Erythroblast (primary cell): ENCODE measurements around the gene ACKR3.

Experiments used
- DNase-seq, 2 experiments: peaks; one replicate each; lab custom pipeline; 2025; lab: John Stamatoyannopoulos, UW
- GATA1 ChIP-seq: IDR thresholded peaks from 2 replicates; pipeline ENCODE4 v1.6.1; 2011; ENCODE audit warnings: low read depth, mild to moderate bottlenecking, control low read depth, low read length, moderate library complexity
- POLR2A ChIP-seq: IDR thresholded peaks from 2 replicates; pipeline ENCODE4 v1.6.1; 2011; ENCODE audit warnings: mild to moderate bottlenecking, low read length

The ACKR3 gene

DNA sequence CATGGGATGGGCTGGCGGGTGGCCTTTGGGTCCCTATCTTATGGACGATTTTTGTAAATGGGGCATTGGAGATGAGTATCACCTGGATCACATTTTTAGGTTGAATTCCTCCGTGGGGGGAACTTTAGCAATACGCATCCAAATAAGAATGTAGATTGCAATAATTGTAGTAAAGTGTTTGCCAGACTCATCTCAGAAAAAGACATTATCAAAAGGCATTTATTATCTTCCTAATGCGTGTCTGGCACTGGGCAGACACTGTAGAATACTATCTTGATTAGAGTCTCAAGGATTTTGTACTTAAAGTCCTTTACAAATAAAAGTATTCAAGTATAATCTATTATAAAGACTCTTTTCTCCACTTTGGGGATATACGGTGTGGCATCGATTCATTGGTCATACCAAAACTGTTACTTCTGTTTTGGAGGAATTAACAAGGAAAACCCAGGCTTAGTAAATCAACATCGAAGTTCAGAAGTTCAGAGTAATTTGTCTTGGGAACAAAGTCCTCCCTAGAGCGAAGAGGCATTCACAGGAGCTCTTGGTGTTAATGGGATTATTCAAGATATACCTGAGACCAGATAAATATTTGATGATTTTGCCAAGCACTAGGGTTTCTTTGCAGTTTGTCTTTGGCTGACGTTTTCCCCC lies 578 bp upstream of the ACKR3 start:
- TF ChIP-seq GATA1 (no peak), POLR2A (no peak)
- no peak for DNase-seq

DNA sequence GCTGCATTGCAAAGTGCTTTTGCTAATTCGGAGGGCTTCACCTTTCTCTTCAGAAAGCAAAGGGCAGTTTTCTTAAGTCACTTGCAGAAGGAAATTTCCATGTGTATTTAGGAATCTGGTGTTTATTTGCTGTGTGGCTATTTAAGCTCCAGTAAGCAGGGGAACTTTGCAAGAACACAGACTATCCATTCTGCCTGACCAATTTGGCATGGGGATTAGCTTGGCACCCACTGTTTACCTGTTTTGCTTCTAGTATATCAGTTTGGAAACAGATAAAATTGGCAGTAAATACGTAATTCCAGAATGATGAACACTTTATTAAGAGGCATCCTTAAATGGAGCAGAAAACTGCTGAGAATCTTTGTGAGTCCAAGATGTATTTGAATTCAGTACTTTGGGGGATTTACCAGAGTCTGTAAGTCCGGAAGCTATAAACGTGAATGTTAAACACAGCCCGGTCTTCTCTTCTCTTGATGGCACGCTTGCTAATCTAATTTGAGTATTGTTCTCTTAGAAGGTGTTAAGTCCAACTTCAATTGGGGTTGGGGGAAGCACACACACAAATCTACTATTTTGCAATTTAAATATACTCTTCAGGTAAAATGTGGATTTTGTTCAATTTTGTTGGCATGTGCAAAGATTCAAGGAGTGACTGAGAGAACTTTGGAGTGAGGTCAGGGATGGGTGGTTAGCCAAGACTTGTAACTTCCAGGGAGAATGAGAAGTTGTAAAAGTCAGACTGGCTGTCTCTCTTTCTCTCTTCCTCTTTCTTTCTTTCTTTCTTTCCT lies 650 bp downstream of the ACKR3 start:
- TF ChIP-seq GATA1, result no peak
- no peak for TF ChIP-seq POLR2A
- DNase-seq, result no peak

DNA sequence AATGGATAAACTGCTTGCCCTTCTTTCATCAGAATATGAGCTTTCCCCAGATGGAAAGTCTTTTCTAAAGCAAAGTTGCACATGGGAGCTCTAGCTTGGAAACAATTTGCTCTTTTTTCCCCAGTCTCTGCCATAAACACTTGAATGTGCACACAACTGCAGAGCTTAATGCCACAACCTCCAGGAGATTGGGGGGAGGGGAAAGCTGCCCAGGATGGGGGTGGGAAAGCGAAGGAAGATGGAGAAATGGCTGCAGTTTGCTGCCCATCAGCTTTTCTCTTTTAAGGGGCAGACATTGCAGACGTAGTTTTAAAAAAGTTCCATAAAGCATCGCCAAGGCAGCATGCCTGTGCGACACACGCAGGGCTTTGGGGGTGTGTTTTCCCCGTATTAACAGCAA lies 1.5 kb downstream of the ACKR3 start:
- TF ChIP-seq GATA1 (no peak), POLR2A (no peak)

DNA sequence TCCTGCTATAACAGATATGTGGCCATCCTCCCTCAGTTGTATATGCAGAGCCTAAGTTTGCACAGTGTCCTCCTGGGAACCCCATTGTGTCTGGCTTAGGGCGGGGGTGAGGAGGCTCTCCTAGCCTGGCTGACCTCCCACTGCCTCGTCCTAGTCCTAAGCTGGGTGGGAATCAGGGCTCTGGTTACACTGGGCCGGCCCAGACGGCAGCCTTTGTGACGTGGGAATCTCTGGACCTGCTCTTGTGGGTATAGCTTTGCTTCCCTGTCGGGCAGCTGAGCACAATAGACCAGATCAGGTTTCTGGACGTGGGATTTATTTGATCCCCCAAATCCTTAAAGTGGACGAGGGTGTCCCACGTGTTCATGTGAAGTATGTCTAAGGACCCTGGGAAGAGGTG lies 2.9 kb downstream of the ACKR3 start:
- TF ChIP-seq POLR2A (no peak), GATA1 (no peak)
- no peak for DNase-seq

More for the DNA sequence above, 1.5 kb downstream of the ACKR3 start:
- DNase-seq, result no peak

DNA sequence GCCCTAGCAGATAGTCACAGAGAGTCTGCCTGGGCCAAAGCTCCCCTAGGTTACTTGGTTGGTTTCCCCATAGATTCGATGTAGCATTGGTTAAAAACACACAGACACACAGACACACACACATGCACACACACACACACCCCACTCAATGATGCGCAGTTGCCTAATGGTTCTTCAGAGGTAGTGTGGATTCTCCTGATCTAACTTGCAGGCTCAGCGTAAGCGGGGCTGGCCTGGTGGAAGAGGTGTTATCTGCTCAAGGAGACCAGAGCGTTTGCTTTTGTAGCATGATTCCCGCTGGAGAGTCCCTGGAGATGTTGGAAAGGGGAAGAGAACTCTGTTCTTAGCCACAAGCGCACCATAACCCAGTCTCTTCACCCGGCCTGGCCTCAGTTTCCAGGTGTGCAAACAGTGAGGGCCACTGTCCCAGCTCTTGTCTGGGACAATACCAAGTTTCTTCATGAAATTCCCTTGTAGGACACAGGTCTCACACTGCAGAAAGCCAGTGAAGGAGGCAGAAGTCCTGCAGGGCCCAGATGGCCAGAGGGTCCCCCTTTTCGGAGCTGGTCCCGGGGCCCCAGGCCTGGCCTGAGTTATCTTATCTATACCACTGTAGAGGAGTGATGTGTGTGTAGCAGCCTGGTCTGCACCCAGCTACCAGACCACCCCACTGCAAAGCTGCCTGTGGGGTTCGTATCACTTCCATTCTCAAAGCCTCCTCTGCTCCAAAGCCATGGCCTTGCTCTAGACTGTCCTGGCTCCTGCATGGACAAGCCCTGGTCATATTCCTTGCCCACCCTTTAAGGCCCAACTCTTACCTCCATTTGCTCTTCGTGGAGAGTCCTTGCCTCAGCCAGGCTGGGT lies 3.7 kb downstream of the ACKR3 start:
- TF ChIP-seq GATA1 (no peak), POLR2A (no peak)

DNA sequence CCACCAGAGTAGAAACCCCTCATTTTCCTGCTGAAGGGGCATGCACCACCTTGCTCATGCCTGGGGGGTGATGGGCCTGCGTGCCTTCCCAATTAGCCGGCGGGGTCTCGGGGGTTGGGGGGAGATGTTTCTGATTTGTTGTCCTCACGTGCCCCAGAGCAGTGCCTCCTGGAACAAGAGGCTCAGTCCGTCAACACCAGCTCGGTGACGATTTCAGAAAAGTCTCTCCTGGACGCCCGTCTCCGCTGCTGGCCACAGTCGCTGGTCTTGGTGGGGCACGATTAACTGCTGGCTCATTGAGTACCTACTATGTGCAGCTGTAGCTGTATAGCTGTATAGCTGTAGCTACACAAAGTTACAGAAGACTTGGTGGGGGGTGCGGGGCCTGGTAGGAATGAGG lies 4.4 kb downstream of the ACKR3 start:
- no peak for TF ChIP-seq GATA1
- TF ChIP-seq POLR2A, result no peak
- no peak for DNase-seq

More for the DNA sequence above, 3.7 kb downstream of the ACKR3 start:
- no peak for DNase-seq

DNA sequence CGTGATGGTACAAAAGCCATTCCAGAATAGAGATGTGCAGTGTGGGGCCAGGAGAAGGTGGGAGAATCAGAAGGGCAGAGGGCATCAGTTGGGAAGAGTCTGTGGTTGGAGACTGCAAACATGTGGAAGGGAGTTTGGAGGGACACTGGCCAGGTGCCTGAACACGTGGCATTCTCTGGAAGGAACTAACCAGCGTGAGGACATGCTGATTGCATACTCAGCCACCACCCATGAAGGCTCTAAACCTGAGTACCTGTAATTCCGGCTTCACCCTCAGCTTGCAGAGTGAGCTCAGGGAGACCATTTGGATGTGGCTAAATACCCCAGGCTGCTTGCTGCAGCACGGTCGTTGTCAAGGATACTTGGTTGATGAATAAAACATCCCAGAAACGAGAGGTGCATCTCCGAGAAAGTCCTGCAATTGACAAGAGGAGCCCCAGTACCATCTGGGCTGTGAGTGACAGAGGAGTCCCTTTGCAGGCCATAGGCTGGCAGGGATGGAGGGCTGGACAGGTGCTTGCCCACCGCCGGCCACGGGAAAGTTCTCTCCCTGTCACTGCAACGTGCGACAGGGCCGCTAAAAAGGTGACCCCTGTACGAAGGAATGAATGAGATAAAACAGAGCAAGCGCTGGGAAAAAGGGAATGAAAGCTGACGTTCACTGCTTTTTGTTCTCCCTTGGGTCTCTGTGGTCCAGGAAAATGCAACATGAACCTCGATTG lies 5.0 kb downstream of the ACKR3 start:
- no peak for DNase-seq
- TF ChIP-seq GATA1, result no peak
- no peak for TF ChIP-seq POLR2A

DNA sequence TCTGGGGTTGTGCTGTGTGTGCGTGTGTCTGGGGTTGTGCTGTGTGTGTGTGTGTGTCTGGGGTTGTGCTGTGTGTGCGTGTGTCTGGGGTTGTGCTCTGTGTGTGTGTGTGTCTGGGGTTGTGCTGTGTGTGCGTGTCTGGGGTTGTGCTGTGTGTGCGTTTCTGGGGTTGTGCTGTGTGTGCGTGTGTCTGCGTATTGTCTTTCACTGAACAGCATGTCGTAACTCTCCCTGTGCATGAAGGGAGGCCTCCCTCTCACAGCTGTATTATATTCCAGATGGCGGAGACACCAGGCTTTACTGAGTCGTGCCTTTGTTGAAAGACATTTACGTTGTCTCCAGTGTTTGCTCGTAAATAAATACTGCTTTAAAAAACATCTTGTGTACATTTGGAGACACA lies 5.9 kb downstream of the ACKR3 start:
- TF ChIP-seq POLR2A (no peak), GATA1 (no peak)
- DNase-seq, result no peak

DNA sequence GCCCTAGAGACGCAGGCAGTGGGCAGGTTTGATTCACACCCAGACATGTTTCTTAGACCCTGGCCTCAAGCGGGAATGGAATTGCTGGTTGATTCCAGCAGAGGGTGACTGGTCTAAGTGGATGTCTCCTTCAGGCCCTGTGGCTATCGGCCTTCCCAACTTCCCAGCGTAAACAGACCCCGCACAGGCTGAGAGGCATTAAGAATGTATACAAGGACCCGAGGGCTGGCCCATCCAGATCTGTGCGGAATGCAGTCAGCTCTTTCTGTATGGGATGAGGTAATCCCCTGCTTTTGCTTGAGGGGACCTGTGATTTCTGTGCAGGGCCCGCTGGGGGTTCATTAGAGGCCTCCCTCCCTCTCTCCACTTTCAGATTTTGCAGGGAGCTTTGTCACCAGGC lies 6.5 kb downstream of the ACKR3 start:
- TF ChIP-seq POLR2A, result no peak
- no peak for TF ChIP-seq GATA1
- no peak for DNase-seq

DNA sequence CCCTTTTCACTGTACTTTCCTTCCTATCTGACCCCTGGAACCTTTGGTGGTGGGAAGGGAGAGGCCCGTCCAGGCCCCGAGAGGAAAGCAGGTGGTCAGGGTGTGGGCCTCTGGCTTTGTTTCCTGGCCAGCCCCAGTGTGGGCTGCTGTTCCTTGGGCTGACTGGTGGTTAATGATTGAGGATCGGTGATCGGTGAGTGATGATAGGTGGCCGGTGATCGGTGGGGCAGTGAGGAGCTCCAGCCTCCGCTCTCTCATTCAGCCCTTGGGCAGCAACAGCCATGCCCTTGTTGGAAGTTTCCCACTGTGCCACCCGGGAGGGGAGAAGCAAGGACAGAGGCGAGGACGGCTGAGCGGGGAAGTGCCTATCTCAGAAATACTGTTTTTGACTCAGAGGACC lies 7.3 kb downstream of the ACKR3 start:
- no peak for TF ChIP-seq POLR2A
- TF ChIP-seq GATA1, result no peak
- DNase-seq, result no peak

DNA sequence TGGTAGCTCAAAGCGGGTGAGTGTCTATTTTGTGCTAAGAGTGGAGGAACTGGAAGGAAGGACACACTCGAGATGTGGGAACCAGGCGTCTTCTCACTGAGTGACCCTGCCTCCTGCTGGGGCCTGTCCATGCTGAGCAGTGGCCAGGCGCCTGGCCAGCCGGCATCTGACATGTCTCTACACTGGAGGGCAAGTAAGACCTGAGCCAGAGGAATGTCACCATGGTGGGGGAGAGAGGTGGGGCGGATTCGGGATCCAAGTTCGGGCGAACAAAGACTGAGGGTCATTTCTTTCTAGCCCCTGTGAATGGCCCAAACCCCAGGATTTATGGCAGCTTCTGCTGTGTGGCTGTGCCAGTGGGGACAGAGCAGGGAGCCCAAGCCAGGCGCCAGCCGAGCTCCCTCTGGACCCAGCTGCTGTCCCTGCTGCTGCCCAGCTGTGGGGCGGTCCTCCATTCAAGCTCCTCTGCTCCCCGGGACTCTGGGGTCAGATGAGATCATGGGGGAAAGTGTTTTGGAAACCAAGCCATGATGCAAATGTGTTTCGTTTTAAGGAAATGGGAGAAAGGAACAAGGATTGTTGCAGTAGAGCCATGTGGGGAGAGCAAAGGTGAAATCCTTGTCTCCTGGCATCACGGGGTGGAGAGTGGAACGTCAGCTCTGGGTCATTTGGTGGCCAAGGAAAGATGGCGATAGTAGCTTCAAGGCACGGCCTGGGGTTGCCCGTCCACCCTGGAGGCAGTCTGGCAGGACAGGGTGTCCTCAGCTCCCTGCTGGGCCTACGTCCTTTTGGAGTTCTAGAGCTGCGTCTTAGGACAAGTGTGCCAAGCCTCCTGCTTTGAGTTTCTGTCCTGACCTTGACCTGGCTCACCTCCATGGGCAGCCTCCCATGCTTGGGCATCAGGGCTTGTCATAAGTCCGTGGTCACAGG lies 8.1 kb downstream of the ACKR3 start:
- DNase-seq, result no peak
- TF ChIP-seq GATA1 (no peak), POLR2A (no peak)

DNA sequence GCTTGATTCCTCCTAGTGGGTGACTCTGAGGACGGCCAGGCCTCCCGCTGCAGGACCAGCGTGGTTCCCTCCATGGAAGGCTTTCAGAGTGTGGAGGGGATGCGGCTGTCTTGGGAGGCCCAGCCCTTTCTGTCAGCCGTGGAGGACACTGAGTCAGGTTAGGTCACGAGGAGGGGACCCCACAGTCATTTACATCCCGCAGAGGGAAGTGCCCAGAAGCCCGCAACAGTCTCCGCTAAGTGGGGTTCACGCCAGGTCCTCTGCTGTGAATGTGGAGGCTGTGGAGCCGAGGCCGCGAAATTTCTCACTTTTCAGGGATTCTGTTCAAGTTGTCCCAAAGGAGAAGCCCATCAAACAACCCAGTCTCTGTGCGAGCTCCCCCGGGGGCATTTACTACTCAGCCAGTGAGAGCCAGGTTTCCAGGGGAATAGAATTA lies 8.8 kb downstream of the ACKR3 start:
- no peak for DNase-seq
- TF ChIP-seq POLR2A, result no peak
- no peak for TF ChIP-seq GATA1
